GM19452 (cell line): ENCODE data around the gene FKBP15.
"Not testable (repeated sequence)": the region's sequence is repeated elsewhere in the genome, so short reads cannot be mapped to it uniquely, and the experiment has no call there.

Experiments
- ATAC-seq: cut with Tn5 transposase; IDR thresholded peaks from one replicate; pipeline ENCODE4 v1.9.1; 2021; ENCODE audit not compliant: unreplicated experiment

Gene FKBP15

DNA sequence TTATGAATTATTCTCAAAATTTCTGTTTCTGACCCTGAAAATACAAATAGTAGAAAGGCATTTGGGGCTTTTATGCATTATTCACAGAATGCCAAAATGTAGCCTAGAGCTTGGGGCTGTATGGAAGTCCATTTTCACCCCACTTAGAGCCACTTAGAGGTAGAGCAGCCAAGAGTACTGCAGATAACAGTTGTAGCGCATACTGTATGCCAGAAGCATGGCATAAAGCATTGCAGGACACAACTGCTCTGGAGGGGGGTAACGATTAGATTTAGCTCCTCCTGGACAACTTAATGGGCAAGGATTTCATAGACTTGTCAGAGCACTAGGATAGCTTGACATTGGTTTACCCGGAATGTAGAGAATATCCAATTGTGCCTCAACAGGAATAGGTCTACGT, 15.9 kb upstream of the FKBP15 start:
- ATAC-seq: no peak

DNA sequence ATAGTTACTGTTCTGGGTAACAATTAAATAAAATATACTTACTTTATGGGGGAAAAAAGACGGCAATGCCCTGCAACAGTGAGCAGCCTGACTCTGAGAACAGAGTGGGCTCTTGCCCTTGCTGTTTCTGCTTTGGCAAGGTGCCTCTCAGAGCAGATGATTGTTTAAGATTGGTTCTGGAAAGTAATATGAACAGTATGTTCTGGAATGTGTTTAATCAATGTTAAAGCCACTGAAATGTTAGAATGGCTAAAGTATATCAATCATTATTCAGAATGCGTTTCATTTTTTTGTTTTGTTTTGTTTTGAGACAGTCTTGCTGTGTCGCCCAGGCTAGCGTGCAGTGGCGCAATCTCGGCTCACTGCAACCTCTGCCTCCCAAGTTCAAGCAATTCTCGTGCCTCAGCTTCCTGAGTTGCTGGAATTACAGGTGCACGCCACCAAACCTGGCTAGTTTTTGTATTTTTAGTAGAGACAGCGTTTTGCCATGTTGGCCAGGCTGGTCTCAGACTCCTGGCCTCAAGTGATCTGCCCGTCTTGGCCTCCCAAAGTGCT, 14.7 kb upstream of the FKBP15 start:
- not testable (repeated sequence) for ATAC-seq

DNA sequence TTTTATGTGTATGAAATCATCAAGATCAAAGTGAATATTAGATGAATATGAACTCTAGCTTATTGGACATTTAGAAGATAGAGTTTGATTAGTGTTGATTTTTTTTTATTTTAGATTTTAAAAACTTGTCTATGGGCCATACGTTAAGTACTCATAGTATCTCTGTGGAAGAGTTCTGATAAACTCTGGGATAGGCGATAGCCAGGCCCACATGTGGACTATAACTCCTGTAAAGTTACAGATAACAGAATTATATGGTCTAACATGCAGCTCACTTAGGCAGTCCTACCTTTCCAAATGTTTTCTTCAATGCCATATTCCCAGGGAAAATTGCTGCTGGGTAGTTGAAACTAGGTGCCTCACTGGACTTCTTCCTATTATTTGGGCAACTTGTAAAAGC, 10.6 kb upstream of the FKBP15 start:
- ATAC-seq: no peak

DNA sequence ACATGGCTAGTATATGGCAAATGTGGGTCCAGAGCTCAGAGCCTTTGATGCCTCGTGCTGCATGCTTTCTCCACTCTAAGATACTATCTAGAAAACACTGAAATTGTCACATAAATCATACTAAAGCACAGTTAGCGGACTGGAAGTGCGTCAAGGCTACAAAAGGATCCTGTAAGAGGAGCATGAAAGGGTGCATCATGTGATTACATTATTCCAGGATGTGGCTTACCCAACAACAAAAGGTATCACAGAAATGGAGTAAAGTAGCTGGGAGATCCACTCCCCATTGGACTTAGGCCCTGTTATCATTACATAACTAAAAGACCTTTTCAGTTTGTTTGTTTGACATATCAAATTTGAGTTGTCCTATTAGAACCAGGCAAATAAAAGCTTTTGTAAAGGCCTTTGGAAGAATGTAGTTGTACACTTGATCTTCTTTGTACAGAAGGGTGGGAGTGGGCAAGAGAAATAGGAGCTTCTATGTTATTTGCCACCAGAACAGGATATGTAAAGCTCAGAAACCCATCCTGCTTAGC, 7.1 kb upstream of the FKBP15 start:
- no peak for ATAC-seq

DNA sequence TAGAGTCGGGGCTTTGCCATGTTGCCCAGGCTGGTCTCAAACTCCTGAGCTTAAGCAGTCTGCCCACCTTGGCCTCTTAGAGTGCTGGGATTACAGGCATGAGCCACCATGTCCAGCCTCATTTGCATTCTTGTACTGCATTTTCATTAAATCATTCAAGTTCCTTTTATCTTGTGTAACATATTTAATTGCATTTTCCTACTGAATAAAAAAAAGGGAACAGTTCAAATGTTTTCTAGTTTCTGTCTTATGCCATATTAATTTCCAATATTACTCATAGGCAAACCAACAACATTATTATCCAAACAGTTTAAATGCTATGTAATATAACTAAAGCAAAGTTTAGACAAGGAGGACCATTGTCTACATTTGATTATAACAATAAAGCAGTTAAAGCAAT, 6.4 kb upstream of the FKBP15 start:
- ATAC-seq: no peak

DNA sequence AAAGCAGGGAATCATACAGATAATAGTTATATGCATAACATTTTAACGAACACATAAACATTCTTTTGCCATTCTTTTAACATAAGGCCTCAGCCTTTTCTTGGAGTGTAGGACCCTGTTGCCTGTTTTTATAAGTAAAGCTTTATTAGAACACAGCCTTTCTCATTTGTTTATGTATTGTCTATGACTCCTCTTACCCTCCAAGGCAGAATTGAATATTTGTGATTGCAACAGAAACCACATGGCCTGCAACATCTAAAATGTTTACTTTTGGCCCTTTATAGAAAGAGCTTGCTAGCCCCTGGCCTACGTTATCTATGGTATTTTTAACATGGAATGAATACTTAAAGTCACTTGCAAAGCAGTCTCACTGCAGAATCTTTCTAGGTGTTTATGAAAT, 2.9 kb upstream of the FKBP15 start:
- no peak for ATAC-seq

DNA sequence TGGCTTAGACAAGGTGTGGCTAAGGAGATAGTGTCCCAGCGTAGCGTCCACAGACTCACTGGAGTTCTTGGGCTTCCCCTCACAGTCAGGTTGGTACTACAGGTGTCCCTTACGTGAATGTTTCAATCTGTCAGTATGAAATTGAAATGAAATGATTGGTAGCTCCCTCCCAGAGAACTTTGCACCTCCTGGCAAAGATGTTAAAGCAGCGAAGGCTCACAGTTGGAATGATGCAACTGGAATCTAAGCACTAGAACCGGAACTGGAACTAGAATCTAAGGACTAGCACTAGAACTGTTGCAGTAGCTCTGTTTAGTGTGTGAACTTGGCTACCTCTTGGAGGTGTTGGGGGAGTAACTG, 1.4 kb upstream of the FKBP15 start:
- no peak for ATAC-seq

DNA sequence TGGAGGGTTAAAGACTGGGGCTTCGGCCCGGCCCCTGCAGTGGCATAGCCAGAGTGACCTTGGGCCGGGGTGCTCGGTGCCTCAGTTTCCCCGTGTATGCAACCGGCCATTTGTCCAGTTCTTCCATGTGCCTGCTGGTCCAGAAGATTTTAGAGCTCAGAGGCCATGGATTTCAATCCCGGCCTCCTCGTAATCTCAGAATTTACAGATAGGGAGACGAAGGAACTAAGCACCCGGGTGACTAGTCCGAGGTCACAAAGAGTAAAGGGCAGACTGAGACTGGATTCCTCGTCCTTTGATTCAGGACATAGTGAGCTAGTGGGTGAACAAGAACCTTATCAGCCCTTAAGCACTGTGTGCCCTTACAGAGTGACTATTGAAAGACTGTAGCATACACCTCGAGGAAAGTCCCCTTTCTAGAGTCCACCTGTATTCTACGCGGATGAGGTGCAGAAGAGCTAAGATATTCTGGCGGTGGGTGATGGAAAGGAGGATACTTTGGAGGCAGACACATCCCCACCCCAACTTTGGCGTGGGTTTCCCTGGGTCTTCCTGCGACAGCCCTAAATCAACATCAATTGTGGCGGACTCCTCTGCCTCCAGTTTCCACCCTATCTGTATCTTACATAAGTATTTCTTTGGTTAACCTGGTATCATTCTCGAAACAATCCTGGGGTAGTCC, 864 bp upstream of the FKBP15 start:
- no peak for ATAC-seq

DNA sequence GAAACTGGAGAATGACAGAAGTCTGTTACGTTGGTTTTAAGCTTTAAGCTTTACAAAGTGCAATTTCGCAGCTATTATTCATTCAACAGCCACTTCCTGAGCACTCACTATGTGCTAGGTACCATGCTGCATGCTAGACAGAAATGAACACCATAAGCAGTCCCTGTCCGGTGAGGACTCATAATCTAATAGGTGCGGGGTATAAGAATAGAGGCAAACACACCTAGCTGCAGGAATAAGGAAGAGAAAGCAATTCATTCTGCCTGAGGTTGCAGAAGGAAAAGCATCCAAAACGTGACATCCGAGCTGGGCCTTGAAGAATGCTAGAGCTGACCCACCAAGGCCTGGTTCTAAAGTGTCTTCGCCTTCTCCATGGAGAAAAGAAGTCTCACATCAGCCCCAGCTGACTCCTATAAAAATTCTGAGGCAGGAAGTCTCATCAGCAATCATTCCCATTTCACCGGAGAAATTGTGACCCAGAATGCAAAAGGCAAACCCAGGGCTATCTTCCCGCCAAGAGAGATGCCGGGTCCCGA, 542 bp downstream of the FKBP15 start:
- no peak for ATAC-seq

DNA sequence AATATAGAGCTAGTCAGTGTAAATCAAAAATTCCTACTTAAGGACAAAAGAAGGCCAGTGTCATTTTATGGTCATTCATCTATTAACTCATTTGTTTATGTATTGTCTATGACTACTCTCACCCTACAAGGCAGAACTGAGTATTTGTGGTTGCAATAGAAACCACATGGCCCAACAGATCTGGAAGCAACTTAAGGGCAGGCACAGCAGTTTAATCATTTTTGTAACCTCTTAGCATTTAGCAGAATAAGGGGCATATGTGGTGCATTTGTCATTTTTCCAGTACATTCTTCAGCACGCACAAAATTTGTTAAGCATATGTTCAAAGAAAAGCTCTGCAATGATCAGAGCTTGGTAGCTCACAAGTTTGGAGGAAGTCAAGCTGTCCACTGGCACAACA, 1.1 kb downstream of the FKBP15 start:
- peak; percentile 53 for ATAC-seq

DNA sequence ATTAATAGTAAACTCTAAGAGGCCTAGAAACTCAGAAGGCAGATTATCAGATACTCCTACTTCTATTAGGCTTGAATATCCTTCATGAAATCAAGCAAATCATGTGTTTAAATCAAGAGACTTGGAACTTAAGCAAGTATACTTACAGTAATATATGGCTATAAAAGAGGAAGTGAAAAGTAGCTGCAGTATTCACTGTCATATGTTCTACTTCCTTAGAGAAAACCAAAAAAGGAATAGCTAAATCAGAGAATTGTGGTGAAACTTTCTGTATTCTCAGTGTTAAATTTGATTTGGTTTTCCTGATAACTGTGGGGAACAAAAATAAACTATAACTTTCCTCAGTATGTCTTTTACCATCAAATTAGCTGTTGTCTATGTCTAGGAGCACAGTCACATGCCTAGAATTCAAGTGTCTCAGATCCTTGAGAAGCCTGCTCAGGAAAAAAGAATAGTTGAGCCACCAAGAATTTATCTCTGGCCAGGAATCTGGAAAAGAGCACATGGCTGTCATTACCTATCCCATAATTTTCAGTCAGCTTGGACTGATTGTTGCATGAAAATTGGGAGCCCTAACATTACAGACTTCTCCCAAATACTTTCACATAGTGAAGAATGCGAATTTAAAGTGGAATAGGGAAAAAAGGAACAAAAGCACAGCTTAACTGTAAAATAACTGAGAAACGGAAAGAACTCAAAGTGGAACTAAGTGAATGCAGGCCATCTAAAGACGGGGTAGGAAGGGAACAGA, 1.7 kb downstream of the FKBP15 start:
- ATAC-seq: peak; percentile 37

DNA sequence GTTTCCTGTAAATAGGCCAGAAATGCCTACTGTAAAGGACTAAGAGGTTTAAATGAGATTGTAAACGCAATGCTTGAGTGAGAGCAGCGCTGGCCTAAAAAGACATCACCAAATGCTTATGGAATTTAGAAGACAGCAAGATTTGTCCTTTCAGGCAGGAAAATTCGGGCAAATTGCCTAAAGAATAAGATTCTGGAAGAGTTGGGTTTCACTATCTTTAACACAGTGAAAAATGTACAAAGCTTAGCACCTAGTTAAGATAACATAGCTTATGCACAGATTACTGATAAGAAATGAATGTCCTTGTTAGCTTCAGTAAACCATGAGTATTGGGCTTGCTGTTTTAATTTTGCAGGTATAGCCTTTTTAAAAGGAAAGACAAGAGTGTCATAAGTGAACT, 4.7 kb downstream of the FKBP15 start:
- ATAC-seq: no peak

DNA sequence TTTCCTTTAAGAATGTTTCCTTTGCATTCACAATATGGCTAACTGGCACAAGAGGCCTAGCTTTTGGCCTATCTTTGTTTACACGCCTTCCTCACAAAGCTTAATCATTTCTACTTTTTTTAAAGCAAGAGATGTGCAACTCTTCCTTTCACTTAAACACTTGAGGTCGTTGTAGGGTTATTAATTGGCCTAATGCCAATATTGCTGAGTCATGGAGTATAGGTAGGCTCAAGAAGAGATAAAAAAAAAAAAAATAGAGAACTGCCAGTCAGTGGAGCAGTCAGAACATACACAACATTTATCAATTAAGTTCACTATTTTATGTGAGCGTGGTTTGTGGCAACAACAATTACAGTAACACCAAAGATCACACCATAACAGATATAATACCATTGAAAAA, 5.9 kb downstream of the FKBP15 start:
- no peak for ATAC-seq

DNA sequence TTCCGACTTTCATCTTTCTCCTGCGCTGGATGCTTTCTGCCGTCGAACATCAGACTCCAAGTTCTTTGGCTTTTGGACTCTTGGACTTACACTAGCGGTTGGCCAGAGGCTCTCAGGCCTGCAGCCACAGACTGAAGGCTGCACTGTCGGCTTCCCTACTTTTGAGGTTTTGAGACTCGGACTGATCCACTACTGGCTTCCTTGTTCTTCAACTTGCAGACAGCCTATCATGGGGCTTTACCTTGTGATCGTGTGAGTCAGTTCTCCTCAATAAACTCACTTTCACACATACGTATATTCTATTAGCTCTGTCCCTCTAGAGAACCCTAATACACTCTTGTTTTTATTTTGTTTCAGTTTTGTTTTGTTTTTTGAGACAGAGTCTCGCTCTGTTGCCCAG, 10.3 kb downstream of the FKBP15 start:
- no peak for ATAC-seq

DNA sequence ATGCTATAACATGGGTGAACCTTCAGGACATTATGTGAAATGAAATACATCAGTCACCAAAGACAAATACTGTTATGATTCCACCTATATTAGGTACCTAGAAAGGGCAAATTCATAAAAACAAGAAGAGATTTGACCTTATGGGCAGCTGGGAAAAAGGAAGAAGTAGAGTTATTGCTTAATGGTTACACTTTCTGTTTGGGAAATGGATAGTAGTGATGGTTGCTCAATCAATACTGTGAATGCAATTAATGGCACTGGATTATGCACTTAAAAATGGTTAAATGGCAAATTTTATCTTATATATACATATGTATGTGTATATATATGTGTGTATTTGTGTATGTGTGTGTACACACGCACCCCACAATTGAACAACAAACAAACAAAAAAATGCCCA, 15.2 kb downstream of the FKBP15 start:
- no peak for ATAC-seq

DNA sequence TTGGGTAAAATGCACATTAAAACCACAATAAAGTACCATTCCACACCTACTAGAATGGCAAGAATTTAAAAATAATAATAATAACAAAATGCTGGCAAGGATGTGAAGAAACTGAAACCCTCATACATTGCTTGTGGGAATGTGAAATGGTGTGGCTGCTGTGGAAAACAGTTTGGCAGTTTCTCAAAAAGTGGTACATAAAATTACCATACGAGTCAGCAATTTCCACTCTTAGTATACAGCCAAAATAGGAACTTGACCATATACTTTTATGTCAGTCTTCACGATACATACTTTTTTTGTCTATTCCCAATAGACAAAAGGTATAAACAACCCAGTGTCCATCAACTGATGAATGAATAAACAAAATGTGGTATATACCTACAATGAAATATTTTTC, 15.6 kb downstream of the FKBP15 start:
- no peak for ATAC-seq

DNA sequence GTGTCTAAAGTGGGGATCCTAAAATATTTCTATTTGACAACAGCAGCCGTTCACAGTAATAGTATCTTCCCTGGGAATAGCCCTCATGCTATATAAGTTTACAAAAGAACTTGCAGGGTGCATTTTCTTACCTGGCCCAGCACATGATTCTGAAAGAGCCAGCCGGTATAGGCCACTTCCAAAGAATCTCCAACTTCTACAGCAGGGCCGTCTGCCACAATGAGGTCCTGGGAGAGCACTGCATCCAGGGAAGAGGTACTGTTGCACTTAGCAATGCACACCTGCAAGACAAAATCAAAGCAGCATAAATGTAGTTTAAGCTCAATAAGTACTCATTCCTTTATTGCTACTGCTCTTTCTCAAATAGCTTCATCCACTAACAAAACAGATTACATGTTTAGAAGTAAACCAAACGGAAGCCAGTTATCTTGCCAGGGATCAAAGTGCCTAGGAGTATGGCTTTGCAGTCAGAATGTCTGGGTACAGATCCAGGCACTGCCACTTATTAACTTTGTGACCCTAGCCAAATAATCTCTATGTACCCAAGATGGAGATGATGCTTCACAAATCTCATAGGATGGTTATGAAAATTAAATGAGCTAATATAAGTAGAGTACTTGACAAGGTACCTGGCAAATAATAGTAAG, 21.3 kb downstream of the FKBP15 start:
- no peak for ATAC-seq

DNA sequence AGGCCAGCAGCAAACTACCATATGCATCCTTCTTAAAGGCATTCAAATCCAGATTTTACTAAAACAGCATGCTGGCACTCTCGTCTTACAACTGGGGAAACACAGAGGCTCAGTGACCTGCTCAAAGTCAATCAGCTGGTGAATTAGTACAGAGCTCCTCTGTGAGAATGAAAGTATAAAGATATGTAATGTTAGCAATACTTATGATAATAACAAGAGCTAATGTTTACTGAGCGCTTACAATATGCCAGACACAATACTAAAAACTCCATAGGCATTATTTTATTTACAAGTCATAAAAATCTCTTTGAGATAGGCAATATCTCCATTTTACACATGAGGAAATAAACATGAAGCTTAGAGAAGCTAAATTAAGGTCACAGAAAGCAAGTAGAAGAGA, 28.6 kb downstream of the FKBP15 start:
- ATAC-seq: no peak

DNA sequence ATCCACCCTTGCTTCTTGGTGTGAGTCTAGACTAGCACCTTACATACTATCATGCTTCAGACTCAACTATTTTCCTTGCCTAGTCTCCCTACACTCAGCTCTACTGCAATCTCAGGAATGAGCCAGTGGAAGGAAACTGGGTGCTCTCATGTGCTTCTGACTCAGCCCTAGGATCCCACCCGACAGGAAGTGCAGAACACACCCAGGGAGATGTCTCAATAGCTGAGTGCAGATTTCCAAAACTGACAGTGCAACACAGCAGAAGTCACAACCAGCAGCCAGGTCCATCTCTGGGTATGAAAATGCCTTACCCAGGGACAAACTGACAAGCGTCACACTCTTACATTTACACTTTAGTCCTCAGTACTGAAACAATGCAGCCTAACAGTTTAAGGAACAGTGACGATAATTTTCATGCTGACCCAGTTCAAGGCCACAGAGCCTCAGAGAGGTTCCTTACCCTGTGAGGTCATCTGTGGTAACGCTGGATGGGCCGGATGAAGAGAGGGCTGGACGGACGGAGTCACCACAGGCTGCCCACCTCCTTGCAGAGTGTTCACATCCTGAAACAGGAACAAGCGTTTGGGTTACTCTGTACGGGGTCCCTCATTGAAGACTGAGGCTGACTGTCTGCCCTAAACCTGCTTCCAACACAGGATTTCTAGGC, 33.0 kb downstream of the FKBP15 start:
- no peak for ATAC-seq

DNA sequence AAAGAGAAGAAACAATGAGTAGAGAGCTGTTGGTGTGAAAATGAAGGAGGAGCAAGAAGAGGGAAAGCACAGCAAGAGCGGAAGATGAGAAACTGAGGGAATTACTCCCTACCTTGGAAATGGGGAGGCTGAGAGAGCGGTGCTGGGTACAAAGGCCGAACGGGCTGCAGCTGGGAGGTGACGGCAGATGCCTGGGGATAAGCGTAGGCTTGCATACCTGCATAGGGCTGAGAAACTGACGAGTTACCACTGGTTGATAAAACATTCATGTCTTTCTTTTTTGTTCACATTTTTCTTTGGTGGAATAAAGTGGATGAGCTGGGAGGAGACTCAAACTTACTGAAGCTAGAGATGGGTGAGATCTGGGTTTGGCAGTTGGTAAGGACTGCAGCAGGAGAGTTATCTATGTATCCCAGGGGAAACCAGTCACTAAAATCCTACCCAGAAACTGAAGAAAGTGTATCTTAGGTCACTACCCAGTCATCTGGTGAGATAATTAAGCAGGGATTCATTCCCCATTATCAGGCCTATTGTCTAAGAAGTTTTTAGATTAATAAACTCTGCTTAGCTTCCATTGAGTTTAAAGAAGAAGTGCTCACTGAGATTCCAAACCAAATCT, 34.8 kb downstream of the FKBP15 start:
- ATAC-seq: no peak

DNA sequence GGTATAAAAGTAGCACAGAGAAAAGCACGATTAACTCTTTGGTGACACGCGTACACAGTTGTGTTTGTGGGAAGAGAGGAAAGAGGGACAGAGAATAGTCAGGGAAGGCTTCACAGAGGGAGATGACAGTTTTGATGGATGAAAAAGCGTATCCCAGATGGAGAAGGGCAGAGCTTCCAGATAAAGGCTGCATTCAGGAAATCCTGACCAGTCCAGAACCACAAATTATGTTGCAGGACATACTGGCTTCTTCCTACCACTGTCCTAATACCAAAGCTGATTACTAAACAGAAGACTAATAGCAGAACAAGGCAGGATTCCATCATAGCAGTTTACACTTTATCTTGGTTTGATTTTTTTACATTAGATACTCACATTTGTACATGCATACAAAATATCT, 35.8 kb downstream of the FKBP15 start:
- no peak for ATAC-seq
